Effector memory CD8-positive, alpha-beta T cell (primary cell): ENCODE measurements around the gene SDHC.

Experiments used
- ATAC-seq: fragments of 150-1000 bp; cut with Tn5 transposase; replicated peaks from 2 replicates; pipeline ENCODE4 v1.10.0; 2021; ENCODE audit warnings: mild to moderate bottlenecking, moderate library complexity
- DNase-seq, 3 experiments: peaks; one replicate each; pipeline ENCODE4 v3.0.0; 2021
- H3K27ac Mint-ChIP-seq, 2 donors: one replicate each; pipeline ENCODE4 v1.8.0; 2022; ENCODE audit warnings: mild to moderate bottlenecking in 2 of 2, mixed read lengths in 2 of 2, moderate library complexity in 2 of 2
- H3K27me3 Mint-ChIP-seq, 2 donors: one replicate each; pipeline ENCODE4 v1.8.0; 2022; ENCODE audit warnings: mixed read lengths in 2 of 2
- H3K36me3 Mint-ChIP-seq: one replicate; pipeline ENCODE4 v1.8.0; 2022; ENCODE audit warnings: mild to moderate bottlenecking, moderate library complexity, mixed read lengths; ENCODE audit not compliant: insufficient read depth
- H3K4me1 Mint-ChIP-seq, 2 donors: one replicate each; pipeline ENCODE4 v1.8.0; 2022; ENCODE audit warnings: low read depth in 2 of 2, mixed read lengths in 2 of 2
- H3K4me3 Mint-ChIP-seq, 2 donors: one replicate each; pipeline ENCODE4 v1.8.0; 2022; ENCODE audit warnings: mild to moderate bottlenecking in 2 of 2, mixed read lengths in 2 of 2, moderate library complexity in 2 of 2
- H3K9me3 Mint-ChIP-seq, 2 donors: one replicate each; pipeline ENCODE4 v1.8.0; 2022; ENCODE audit warnings: mixed read lengths in 2 of 2

SDHC gene

DNA sequence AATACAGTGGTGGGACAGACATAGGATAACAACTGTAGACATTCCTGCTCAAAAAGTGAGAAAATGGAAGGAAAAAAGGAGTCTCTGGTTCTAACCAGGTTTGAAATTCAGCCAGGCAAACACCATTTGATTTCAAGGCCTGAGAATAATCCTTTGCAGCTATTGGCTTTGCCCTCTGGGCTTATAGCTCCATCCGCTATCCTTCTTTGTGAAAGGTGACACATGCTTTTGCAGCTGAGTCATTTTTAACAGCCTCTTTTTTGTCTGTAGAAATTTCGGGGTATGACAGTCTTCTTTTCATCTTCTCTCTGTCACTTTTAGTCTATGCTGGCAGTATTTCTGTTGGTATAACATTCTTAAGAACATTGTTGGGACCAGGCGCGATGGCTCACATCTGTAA lies 16.2 kb downstream of the SDHC start:
- Mint-ChIP-seq H3K27ac (no peak overlapping the region), H3K4me1 (peaks cover 0 to 6% of the 10 kb centered on the region in 2 donors), H3K36me3 (peaks cover 80% of the 10 kb centered on the region)

DNA sequence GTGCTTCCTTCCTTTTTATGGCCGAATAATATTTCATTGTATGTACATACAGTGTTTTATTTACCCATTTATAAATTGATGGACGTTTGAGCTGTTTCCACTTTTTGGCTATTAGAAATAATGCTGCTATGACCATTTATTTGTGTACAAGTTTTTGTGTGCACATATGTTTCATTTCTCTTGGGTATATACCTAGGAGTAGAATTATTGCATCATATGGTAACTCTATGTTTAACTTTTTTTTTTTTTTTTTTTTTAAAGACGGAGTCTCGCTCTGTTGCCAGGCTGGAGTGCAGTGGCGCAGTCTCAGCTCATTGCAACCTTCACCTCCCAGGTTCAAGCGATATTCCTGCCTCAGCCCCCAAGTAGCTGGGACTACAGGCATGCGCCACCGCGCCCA lies 19.0 kb downstream of the SDHC start:
- H3K9me3 Mint-ChIP-seq: no peaks in the 10 kb centered on the region
- peaks cover 75% of the 10 kb centered on the region for H3K36me3 Mint-ChIP-seq
- DNase-seq (no peak), ATAC-seq (no peak)
- peaks cover 0 to 10% of the 10 kb centered on the region in 2 donors for H3K4me1 Mint-ChIP-seq
- no peak overlapping the region for H3K27ac Mint-ChIP-seq
- H3K27me3 Mint-ChIP-seq: no peaks in the 10 kb centered on the region
- no peak overlapping the region for H3K4me3 Mint-ChIP-seq

More for the DNA sequence above, 16.2 kb downstream of the SDHC start:
- Mint-ChIP-seq H3K9me3 (no peaks in the 10 kb centered on the region), H3K4me3 (no peak overlapping the region), H3K27me3 (no peaks in the 10 kb centered on the region)
- no peak for ATAC-seq
- DNase-seq: no peak

- ATAC-seq (no peak), DNase-seq (no peak)
- no peaks in the 10 kb centered on the region for H3K27me3 Mint-ChIP-seq
- no peak overlapping the region for H3K27ac Mint-ChIP-seq
- H3K4me3 Mint-ChIP-seq: no peak overlapping the region
- peaks cover 0 to 10% of the 10 kb centered on the region in 2 donors for H3K4me1 Mint-ChIP-seq
- peaks cover 72% of the 10 kb centered on the region for H3K36me3 Mint-ChIP-seq
- no peaks in the 10 kb centered on the region for H3K9me3 Mint-ChIP-seq
These were observed 21.6 kb downstream of the SDHC start for GRCh38 chr1:161335796-161336195.

DNA sequence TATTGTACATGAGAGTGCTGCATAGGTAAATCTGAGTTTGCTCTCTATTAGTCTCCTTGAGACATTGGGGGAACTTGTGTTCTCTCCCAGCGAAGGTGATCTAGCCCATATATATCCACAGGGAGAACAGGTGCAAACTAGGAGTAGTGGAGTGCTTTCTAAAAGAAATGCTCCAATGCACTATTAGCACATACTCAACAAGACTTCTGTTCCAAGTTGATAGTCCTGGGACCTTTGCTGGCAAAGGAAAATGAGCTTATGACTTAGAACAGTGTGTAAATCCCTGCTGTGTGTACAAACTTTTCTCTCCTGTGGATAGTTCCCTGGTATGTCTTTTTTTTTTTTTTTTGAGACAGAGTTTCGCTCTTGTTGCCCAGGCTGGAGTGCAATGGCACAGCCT lies 28.0 kb downstream of the SDHC start:
- ATAC-seq: no peak

DNA sequence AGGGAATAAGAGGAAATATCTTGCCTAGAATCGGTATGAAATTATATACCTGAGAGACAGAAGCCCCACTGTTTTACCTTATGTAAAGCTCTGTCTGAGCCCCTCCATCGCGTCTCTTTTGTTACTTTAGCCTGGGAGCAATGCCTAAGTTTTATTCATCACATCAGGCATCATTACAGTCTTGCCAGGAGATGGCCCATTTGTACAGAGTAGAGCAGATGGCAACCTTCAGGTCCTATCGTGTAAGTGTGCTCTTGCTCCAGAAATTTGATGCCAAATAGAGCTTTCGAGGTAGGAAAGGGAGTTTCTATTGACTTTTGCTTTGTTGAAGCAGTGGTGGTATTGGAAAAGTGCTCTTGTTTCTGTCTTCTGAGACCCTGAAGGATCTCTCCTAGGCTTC lies 28.6 kb downstream of the SDHC start:
- H3K36me3 Mint-ChIP-seq: peaks cover 65% of the 10 kb centered on the region
- H3K27me3 Mint-ChIP-seq: no peaks in the 10 kb centered on the region
- peaks cover 0 to 10% of the 10 kb centered on the region in 2 donors for H3K4me1 Mint-ChIP-seq
- ATAC-seq: no peak
- H3K27ac Mint-ChIP-seq: no peak overlapping the region
- no peak for DNase-seq
- H3K9me3 Mint-ChIP-seq: no peaks in the 10 kb centered on the region
- H3K4me3 Mint-ChIP-seq: no peak overlapping the region

More for the DNA sequence above, 28.0 kb downstream of the SDHC start:
- peaks cover 64% of the 10 kb centered on the region for H3K36me3 Mint-ChIP-seq
- H3K27me3 Mint-ChIP-seq: no peaks in the 10 kb centered on the region
- DNase-seq: no peak
- peaks cover 0 to 10% of the 10 kb centered on the region in 2 donors for H3K4me1 Mint-ChIP-seq
- H3K27ac Mint-ChIP-seq: no peak overlapping the region
- H3K9me3 Mint-ChIP-seq: no peaks in the 10 kb centered on the region
- H3K4me3 Mint-ChIP-seq: no peak overlapping the region

DNA sequence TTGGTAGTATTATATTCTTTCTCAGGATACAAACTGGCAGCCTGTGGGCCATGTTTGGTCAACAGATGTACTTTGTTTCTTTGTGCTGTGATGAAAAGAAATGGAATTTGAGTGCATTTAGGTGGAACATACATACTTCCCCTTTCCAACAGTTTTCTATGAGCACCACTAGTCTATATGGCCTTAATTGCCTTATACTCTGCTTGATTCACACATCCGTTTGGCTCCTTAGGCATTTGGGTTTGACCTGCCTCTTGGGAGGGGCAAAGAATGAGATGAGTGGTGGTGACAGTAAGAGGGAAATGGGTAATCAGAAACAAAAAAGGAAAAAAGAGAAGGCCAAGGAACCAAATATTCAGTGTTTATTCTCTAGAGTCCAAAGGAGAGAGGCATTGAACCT lies 36.5 kb downstream of the SDHC start:
- H3K27ac Mint-ChIP-seq: peak overlapping the region in 1 of 2 donors; percentile 7
- no peaks in the 10 kb centered on the region for H3K9me3 Mint-ChIP-seq
- H3K27me3 Mint-ChIP-seq: no peaks in the 10 kb centered on the region
- ATAC-seq (no peak), DNase-seq (no peak)
- H3K36me3 Mint-ChIP-seq: peaks cover 14% of the 10 kb centered on the region
- peaks cover 0 to 11% of the 10 kb centered on the region in 2 donors for H3K4me1 Mint-ChIP-seq
- no peak overlapping the region for H3K4me3 Mint-ChIP-seq

DNA sequence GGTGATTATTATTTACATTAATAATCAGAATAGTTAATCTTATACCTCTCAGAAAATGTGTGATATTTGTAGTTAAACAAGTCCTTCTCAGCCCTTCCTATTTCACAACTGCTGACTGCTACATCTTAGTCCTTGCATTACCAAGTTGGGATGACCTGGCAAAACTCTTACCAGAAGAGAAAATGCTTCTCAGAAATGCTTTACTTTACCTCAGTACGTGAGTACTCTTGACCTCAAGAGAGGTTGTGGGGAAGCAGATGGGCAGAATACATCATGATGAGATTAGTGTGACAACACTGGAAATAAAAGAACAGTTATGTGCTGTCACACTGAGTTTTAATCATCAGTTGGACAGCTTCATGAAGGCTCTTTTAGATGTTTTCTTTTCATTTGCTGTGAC lies 37.3 kb downstream of the SDHC start:
- no peak for ATAC-seq
- H3K9me3 Mint-ChIP-seq: no peaks in the 10 kb centered on the region
- H3K27me3 Mint-ChIP-seq: no peaks in the 10 kb centered on the region
- H3K36me3 Mint-ChIP-seq: peaks cover 13% of the 10 kb centered on the region
- DNase-seq: no peak
- H3K4me3 Mint-ChIP-seq: no peak overlapping the region
- no peak overlapping the region for H3K27ac Mint-ChIP-seq
- H3K4me1 Mint-ChIP-seq: peaks cover 0 to 11% of the 10 kb centered on the region in 2 donors

- Mint-ChIP-seq H3K4me1 (peaks cover 0 to 5% of the 10 kb centered on the region in 2 donors), H3K27ac (no peak overlapping the region), H3K27me3 (no peaks in the 10 kb centered on the region), H3K4me3 (no peak overlapping the region), H3K36me3 (peaks cover 21% of the 10 kb centered on the region), H3K9me3 (no peaks in the 10 kb centered on the region)
- no peak for DNase-seq
- no peak for ATAC-seq
These were observed 42.9 kb downstream of the SDHC start for GRCh38 chr1:161357073-161357472.

- Mint-ChIP-seq H3K27ac (peak overlapping the region in 1 of 2 donors; percentile 28), H3K4me1 (peaks cover 0 to 5% of the 10 kb centered on the region in 2 donors), H3K4me3 (no peak overlapping the region), H3K36me3 (peaks cover 32% of the 10 kb centered on the region), H3K27me3 (no peaks in the 10 kb centered on the region), H3K9me3 (no peaks in the 10 kb centered on the region)
- ATAC-seq: no peak
- DNase-seq: no peak
These were observed 45.1 kb downstream of the SDHC start for GRCh38 chr1:161359291-161359690.

- H3K36me3 Mint-ChIP-seq: peaks cover 17% of the 10 kb centered on the region
- no peak for ATAC-seq
- H3K4me1 Mint-ChIP-seq: peaks cover 7% of the 10 kb centered on the region in 2 donors
- DNase-seq: no peak
- H3K27me3 Mint-ChIP-seq: no peaks in the 10 kb centered on the region
- no peak overlapping the region for H3K4me3 Mint-ChIP-seq
- peak overlapping the region; percentile 16 to 65 for H3K27ac Mint-ChIP-seq
- no peaks in the 10 kb centered on the region for H3K9me3 Mint-ChIP-seq
These were observed 50.2 kb downstream of the SDHC start for GRCh38 chr1:161364332-161364731.

DNA sequence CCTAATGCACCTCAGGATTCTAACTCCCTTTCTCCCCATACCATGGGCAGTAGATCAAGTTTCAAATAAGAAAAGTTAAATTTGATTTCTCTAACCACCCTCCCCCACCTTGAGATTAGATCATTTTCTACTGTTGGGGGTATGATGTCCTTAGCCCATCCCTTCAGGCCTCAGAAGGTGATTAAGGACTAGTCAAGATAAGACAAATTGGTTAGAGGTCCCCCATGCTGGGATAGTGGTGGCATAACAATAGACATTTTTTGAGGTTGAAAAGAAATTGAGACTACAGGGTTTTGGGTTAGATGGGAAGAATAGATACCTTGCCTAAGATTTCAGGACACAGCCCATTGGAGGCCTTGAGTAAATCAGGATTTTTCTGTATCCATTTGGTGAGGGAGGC lies 51.0 kb downstream of the SDHC start:
- Mint-ChIP-seq H3K27ac (peak overlapping the region; percentile 16 to 65), H3K4me1 (peaks cover 7% of the 10 kb centered on the region in 2 donors), H3K4me3 (no peak overlapping the region), H3K27me3 (no peaks in the 10 kb centered on the region), H3K36me3 (peaks cover 17% of the 10 kb centered on the region), H3K9me3 (no peaks in the 10 kb centered on the region)
- DNase-seq: no peak
- no peak for ATAC-seq

DNA sequence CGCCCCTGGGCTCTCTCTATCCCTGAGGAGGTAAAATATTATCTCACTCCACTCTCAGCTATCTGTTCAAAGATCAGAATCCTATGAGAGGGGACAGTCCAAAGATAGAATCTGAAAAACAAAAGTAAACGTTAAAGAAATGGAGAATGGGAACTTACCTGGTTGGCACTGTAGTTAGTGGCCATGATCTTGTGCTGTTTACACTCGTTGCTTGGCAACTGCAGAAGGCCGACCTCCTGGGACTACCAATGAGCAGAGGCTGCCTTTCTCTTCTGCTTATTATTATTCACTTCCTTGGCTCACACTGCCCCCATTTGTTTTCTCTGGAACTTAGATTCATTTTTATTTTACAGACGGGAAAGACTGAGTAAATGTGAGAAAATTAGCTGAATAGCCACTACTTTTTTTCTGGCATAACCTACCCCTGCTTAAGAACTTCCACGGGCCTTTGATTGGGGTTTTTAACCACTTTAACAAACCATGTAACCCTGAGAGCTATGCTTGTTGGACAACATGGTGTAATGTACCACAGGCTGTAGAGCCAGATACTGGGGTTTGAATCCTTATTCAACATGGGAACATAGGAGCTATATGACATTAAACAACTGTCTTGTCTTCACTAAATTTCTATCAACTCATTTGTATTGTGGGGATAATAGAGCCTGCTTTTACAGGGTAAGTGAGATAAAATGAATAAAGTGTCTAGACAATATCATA lies 53.7 kb downstream of the SDHC start, which contains the start of gene CFAP126:
TSS of gene CFAP126 (minus strand) at position 193 of the 717 bp plus-strand sequence. CDS start at position 185, 8 bp downstream.
- H3K27me3 Mint-ChIP-seq: no peaks in the 10 kb centered on the region
- H3K9me3 Mint-ChIP-seq: no peaks in the 10 kb centered on the region
- no peak within 1 kb of the TSS for H3K4me3 Mint-ChIP-seq
- ATAC-seq: peak; percentile 100
- H3K36me3 Mint-ChIP-seq: peaks cover 20% of the 10 kb centered on the region
- DNase-seq: peak; percentile 42 to 48 (median 45)
- H3K27ac Mint-ChIP-seq: peak within 1 kb of the TSS; percentile 89 to 93
- H3K4me1 Mint-ChIP-seq: peaks cover 7% of the 10 kb centered on the region in 2 donors

DNA sequence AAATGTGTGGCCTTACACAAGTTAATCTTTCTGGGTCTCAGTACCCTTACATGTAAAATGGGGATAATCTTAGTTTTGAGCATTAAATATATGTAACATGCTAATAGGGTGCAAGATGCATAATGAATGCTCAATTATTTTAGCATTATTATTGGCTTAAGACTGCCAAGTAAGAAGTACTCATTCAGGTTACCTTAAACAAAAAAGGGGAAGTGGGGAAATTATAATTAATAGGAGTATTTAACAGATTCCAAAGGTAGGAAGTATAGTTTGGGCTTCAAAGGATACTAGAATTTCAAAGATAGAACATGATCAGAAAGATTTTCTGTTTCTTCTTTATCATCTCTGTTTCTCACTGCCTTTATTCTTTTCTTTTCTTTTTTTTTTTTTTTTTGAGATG lies 59.3 kb downstream of the SDHC start:
- no peaks in the 10 kb centered on the region for H3K27me3 Mint-ChIP-seq
- no peaks in the 10 kb centered on the region for H3K4me1 Mint-ChIP-seq
- H3K27ac Mint-ChIP-seq: no peak overlapping the region
- H3K9me3 Mint-ChIP-seq: no peaks in the 10 kb centered on the region
- peaks cover 6% of the 10 kb centered on the region for H3K36me3 Mint-ChIP-seq
- DNase-seq (no peak), ATAC-seq (no peak)
- no peak overlapping the region for H3K4me3 Mint-ChIP-seq

DNA sequence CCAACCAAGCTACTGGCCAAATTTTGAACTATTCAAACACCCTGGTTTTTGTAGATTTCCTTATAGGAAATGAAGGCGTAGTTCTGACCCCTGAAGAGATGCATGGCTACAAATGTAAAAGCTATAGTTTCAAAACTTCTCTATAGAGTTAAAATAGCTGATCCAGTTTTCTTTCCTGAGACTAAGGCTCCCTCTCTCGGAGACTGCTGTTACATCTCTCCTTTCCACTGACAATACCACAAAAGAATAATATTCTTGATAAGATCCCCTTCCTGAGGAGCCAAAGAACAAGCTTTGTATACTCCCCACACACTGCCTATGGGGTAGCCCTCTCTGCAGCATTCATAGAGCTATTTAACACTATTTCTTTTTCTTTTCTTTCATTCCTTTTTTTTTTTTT lies 60.2 kb downstream of the SDHC start:
- ATAC-seq (no peak), DNase-seq (no peak)
- H3K27me3 Mint-ChIP-seq: no peaks in the 10 kb centered on the region
- H3K4me3 Mint-ChIP-seq: no peak overlapping the region
- peak overlapping the region in 1 of 2 donors; percentile 44 for H3K27ac Mint-ChIP-seq
- no peaks in the 10 kb centered on the region for H3K9me3 Mint-ChIP-seq
- peaks cover 3% of the 10 kb centered on the region for H3K36me3 Mint-ChIP-seq
- no peaks in the 10 kb centered on the region for H3K4me1 Mint-ChIP-seq
